HG03342 (cell line): ENCODE measurements around the gene ATP6V0A4.
"Not testable (repeated sequence)": the region's sequence is repeated elsewhere in the genome, so short reads cannot be mapped to it uniquely, and the experiment has no call there.

Experiments
- ATAC-seq: cut with Tn5 transposase; IDR thresholded peaks from one replicate; pipeline ENCODE4 v1.9.1; 2021; ENCODE audit warnings: mild to moderate bottlenecking, moderate library complexity; ENCODE audit not compliant: unreplicated experiment

Gene ATP6V0A4

DNA sequence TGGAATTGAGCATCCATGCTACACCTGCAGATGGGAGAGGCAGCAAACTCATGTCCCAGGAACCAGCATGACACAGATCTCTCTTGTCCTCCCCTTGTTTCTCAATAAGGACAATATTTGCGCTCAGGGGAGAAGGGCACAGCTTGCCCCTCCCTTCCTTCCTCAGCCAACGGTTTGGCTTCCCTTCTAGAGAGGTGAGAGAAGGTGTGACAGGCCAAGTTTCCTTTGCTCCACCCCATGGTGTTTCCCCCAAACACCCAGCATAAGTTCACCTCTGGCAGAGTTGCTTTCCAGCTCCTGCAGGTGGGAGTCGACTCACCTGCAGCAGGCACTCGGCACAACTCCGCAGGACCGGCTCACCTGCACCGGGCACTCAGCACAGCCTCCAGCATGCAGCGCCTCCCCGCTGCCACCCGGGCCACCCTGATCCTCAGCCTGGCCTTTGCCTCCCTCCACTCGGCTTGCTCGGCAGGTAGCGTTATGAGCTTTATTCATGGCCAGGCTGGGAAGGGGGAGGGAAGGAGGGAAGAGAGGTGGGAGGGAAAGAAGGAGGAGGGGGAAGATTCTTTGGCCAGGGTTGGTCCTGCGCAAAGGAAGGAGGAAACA is at the start of gene ATP6V0A4, which contains the start of gene TMEM213:
Gene ATP6V0A4 (minus strand): TSS at position 482 of the 606 bp plus-strand sequence. CDS start 26,949 bp downstream, outside the sequence.
Gene TMEM213 (plus strand): TSS at position 280 of the 606 bp plus-strand sequence. CDS start 111 bp downstream, at position 391.
- no peak for ATAC-seq

DNA sequence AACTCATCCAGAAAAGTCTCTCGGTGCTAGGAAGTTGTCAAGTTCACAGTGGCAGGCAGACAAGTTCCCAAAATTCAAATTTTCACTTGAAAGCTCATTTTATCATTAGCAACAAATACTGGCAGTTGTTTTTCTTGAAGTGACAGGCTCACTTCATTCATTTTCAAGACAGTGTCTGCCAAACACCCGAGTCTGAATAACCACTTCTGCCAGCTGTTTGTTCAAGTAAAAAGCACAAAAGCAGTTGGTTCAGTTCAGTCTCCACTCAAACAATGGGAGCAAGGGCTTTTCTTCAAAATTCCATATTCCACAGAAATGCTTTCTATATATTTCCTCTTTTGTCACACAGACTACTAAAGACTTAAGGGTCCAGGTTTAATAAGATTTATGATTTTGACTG is 47.7 kb upstream of the ATP6V0A4 start:
- no peak for ATAC-seq

- ATAC-seq, result no peak
Observed at GRCh38 chr7:138843632-138844580, 45.9 kb upstream of the ATP6V0A4 start.

- no peak for ATAC-seq
Observed at GRCh38 chr7:138842111-138842510, 44.1 kb upstream of the ATP6V0A4 start.

DNA sequence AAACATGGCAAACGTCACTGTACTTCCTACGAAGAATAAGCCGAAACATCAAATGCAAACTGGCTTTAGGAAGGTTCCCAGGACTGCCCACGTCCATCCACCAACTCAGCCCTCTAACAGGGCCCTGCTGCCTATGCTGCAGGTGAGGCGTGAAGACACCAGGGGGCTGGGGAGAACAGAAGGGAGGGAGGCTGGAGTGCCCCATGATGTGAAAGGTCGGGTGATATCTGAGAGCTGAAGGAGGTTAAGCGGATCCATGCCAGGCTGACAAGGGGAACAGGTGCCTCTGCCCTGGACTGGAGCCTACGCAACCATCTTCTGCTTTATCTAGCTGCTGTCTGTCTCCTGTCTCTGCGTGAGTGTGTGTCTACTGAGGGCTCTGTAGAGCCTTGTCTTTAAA is 40.2 kb upstream of the ATP6V0A4 start:
- ATAC-seq, result no peak

DNA sequence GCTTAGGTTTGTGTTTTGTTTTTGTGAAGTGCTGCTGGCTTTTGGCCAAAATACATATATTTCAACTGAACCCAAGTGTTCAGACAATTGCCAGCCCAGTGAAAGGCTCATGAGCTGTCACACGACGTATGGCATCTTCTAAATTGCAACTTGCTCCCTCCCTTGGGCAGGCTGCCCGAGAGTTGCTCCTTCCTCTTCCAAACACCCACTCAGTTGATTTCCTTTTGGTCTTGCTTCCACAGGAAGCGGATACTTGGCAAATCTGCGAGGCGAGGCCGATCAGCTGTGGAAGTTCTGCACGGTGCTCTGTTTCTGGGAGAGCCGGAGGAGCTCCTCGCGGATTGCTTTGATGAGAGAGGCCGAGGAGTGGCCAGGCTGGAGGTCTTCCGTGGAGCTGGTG is 39.6 kb upstream of the ATP6V0A4 start:
- ATAC-seq, result no peak

DNA sequence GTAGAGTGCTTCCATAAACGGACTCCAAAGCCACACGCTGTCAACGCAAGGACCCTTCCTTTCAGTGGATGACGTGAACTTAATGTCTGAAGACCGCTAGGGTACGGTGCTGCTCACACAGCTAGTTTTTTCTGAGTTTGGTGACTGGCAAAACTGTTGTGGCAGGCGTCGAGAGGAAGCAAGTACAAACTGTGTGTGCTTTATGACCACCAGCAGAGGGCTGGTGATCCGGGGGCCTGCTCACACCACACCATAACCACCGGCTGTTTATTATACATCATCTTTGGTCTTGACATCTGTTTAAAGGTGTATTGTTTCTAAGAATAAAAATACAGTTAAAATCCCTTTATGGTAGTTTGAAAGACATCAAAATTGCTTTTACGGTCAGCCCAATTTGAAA is 37.1 kb upstream of the ATP6V0A4 start:
- no peak for ATAC-seq

DNA sequence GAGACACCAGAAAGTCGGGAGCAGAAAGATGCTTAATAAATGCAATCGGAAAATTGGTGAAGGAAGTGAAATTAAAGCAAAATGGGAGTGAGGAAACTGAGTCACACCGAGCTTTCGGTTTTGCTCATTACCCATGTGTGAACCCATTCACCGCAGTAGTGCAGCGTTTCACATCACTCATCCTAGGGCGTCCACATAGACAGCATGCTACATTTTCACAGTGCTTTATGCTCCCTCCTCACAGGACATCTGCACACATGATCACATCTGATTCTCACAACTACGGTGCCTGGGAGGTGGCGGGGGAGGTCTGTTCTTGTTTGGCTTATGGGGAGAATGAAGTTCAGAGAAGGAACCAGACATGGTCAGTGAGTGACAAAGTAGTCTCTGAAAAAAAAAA is 36.6 kb upstream of the ATP6V0A4 start:
- no peak for ATAC-seq

DNA sequence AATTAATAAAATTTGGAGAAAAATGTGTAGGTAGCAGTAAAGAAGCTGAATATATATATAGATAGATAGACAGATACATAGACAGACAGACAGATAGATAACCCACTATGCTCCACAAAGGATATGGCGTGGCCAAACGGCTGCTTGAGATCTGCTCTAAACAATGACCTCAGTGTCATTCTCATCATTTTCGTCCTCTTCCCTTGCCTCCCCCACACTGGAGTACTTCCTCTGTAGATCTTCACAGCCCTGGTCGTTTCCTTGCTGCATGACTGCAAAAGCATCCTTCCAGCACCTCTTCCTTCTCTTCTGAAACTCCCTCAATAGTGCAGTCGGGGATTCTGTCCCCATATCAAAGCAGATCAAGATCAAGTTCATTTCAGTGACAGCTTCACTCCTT is 35.6 kb upstream of the ATP6V0A4 start:
- ATAC-seq, result no peak

GRCh38 chr7:138832966-138833365 is 35.0 kb upstream of the ATP6V0A4 start:
- ATAC-seq, result no peak

DNA sequence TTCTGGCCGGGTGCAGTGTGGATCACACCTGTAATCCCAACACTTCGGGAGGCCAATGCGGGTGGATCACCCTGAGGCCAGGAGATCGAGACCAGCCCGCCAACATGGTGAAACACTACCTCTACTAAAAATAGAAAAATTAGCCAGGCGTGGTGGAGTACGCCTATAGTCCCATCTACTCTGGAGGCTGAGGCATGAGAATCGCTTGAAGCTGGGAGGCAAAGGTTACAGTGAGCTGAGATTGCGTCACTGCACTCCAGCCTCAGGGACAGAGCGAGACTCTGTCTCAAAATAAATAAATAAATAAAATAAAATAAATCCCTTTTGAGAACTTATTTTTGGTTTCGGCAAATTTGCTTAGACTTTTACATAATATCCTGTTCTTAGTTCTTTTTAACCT is 31.3 kb upstream of the ATP6V0A4 start:
- ATAC-seq, result no peak

GRCh38 chr7:138828302-138828701 is 30.3 kb upstream of the ATP6V0A4 start:
- no peak for ATAC-seq

DNA sequence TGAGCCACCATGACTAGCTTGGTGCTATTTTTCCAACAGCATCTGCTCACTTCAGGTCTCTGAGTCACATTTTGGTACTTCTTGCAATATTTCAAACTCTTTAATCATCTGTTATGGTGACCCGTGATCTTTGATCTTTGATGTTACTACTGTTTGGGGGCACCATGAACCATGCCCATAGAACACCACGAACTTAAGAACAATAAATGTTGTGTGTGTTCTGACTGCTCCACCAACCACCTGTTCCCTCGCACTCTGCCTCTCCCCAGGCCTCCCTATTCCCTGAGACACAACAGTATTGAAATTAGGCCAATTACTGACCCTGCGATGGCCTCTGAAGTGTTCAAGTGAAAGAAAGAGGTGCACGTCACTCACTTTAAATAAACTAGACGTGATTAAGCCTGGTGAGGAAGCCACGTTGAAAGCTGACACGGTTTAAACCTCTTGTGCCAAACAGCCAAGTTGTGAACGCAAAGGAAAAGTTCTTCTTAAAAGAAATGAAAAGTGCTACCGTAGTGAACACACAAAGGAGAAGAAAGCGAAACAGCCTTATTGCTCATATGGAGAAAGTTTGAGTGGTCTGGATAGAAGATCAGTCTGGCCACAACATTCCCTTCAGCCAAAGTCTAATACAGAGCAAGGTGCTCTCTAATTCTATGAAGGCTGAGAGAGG is 27.2 kb upstream of the ATP6V0A4 start:
- no peak for ATAC-seq

DNA sequence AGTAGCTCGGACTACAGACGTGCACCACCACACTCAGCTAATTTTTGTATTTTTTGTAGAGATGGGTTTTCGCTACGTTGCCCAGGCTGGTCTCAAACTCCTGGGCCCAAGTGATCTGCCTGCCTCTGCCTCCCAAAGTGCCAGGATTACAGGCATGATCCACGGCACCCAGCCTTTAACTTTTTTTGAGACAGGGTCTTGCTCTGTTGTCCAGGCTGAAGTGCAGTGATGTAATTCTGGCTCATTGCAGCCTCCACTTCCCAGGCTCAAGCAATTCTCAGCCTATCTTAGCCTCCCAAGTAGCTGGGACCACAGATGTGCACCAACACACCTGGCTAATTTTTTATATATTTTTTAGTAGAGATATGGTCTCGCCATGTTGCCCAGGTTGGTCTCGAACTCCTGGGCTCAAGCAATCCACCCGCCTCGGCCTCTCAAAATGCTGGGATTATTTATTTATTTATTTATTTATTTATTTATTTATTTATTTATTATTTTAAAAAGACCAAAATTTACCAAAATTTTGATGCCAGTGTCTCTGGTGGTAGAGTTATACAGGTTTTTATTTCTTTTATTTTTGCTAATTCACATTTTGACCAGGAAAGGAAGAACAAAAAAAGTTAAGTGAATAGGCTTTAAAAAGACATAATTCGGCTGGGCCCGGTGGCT is 25.0 kb upstream of the ATP6V0A4 start:
- ATAC-seq, result no peak

- no peak for ATAC-seq
Observed at GRCh38 chr7:138821912-138822311, 23.9 kb upstream of the ATP6V0A4 start.

DNA sequence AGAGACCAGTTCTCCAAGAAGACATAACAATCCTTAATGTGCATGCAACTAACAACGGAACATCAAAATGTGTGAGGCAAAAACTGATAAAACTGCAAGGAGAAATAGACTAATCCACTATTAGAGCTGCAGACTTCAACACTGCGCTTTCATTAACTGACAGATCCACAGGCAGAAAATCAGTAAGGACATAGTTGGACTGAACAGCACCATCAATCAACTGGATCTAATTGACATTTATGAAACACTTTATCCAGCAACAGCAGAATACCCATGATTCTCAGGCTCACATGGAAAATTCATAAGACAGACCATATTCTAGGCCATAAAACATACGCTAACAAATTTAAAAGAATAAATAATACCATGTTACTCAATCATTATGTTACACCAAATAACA is 21.6 kb upstream of the ATP6V0A4 start:
- ATAC-seq, result no peak

GRCh38 chr7:138816650-138817049 is 18.7 kb upstream of the ATP6V0A4 start:
- ATAC-seq, result no peak

- no peak for ATAC-seq
Observed at GRCh38 chr7:138814816-138815332, 16.9 kb upstream of the ATP6V0A4 start.

GRCh38 chr7:138813945-138814344 is 15.9 kb upstream of the ATP6V0A4 start:
- no peak for ATAC-seq

DNA sequence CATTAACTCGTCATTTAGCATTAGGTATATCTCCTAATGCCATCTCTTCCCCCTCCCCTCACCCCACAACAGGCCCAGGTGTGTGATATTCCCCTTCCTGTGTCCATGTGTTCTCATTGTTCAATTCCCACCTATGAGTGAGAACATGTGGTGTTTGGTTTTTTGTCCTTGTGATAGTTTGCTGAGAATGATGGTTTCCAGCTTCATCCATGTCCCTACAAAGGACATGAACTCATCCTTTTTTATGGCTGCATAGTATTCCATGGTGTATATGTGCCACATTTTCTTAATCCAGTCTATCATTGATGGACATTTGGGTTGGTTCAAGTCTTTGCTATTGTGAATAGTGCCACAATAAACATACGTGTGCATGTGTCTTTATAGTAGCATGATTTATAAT is 13.3 kb upstream of the ATP6V0A4 start:
- not testable (repeated sequence) for ATAC-seq

DNA sequence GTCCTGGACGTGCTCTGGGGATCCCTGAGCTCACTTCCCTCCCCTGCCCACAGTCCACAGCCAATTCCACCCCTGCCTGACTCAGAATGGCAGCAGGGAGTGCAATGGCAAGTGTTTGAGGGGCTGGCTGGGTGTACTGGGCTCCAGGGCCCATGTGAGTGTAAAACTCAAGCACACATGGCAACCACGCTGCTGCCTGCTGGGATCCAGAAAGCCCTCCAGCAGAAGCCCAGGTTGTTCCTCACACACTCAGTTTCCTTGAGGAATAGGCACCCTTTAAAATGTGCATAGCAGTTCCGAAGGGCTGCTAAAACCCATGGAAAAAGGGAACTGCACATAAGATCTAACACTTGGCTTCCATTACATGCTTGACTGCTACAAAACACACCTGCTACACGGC is 11.3 kb upstream of the ATP6V0A4 start:
- ATAC-seq, result no peak
